LNCAP (cell line): Measurements from ENCODE around the gene APOL1.

Experiments used
- TF ChIP-seq, protein P1 (sequence below): fragments of 450-650 bp; IDR thresholded peaks from 2 replicates; pipeline ENCODE4 v1.5.1; 2017; ENCODE audit warnings: mild to moderate bottlenecking

APOL1 gene, protein sequence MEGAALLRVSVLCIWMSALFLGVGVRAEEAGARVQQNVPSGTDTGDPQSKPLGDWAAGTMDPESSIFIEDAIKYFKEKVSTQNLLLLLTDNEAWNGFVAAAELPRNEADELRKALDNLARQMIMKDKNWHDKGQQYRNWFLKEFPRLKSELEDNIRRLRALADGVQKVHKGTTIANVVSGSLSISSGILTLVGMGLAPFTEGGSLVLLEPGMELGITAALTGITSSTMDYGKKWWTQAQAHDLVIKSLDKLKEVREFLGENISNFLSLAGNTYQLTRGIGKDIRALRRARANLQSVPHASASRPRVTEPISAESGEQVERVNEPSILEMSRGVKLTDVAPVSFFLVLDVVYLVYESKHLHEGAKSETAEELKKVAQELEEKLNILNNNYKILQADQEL

DNA sequence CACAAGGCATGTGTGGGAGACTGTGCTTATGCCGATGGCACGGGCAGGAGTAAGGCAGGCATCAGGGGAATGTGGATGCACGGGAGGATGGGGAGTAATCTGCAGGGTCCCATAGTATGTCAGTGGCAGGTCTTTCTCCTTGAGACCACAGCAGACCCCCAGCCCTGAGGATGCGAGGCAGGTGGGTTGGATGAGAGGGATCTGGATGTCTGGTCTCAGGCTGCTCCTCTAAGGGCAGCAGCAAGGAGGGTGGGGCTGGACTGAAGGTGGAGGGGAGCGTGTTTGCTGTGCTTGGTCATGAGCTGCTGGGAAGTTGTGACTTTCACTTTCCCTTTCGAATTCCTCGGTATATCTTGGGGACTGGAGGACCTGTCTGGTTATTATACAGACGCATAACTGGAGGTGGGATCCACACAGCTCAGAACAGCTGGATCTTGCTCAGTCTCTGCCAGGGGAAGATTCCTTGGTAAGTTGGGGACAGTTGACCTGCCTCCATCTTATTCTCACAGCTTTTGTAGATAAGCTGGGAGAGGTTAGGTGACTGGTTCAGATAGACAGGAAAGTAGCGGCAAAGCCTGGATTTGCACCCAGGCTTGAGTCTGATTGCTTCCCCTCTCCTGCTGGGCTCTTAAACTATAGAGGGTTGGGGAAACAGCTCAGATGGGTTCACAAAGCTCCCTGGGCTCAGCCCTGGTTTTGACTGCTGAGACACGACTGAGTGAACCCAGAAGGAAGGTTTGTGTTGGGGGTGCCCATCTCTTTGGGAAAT lies at the start of gene APOL1:
Gene APOL1, plus strand, starts transcription at position 380 of the 769 bp plus-strand sequence. CDS start 1,823 bp downstream, outside the sequence.
- TF ChIP-seq, protein P1, sequence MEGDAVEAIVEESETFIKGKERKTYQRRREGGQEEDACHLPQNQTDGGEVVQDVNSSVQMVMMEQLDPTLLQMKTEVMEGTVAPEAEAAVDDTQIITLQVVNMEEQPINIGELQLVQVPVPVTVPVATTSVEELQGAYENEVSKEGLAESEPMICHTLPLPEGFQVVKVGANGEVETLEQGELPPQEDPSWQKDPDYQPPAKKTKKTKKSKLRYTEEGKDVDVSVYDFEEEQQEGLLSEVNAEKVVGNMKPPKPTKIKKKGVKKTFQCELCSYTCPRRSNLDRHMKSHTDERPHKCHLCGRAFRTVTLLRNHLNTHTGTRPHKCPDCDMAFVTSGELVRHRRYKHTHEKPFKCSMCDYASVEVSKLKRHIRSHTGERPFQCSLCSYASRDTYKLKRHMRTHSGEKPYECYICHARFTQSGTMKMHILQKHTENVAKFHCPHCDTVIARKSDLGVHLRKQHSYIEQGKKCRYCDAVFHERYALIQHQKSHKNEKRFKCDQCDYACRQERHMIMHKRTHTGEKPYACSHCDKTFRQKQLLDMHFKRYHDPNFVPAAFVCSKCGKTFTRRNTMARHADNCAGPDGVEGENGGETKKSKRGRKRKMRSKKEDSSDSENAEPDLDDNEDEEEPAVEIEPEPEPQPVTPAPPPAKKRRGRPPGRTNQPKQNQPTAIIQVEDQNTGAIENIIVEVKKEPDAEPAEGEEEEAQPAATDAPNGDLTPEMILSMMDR = no peak

DNA sequence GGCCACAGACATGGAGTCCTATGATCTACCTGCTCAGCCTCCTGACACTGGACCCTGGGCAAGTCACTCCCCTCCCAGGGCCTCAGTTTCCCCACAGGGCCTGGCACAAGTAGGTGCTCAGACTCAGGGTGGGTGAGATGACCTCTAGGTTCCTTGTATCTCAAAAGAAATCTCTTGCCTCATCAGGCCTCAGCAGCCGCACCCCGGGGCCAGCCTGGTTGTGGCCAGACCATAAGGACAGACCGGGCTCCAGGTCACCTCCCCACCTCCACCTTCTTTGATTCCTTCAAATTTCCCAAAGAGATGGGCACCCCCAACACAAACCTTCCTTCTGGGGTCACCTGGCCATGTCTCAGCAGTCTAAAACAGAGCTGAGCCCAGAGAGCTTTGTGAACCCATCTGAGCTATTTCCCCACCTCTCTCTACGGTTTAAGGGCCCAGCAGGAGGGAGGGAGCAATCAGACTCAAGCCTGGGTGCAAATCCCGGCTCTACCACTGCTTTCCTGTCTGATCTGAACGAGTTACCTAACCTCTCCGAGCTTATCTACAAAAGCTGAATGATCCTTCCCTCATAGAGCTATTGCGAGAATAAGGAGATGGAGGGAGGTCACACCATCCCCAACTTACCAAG lies 48.8 kb upstream of the APOL1 start:
- TF ChIP-seq, protein P1 = no peak

DNA sequence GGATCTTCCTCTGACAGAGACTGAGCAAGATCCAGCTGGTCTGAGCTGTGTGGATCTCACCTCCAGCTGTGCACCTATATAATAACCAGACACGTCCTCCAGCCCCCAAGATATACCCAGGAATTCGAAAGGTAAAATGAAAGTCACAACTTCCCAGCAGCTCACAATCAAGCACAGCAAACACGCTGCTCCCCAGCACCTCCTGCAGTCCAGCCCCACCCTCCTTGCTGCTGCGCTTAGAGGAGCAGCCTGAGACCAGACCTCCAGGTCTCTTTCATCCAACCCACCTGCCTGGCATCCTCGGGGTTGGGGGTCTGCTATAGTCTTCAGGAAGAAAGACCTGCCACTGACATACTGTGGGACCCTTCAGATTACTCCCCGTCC lies 48.3 kb upstream of the APOL1 start:
- TF ChIP-seq, protein P1 = no peak

DNA sequence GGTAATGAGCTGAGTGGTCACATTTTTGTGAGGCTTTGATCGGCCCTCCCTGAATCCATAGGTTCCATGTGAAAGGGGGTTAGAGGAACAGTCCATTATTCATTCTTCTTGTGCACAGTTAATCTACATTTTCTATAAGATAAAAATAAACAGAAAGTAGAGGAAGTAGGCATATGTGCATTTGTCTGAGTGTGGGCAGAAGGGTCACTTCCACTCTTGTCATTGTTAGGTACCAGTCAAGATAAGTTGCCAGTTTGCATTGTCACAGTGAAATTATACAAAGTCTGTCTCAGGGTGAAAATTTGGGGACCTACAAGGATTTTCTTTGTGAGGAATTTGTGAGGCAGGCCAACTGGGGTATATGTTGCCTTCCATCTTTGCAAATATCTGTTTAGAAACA lies 46.7 kb upstream of the APOL1 start:
- TF ChIP-seq, protein P1 = no peak

DNA sequence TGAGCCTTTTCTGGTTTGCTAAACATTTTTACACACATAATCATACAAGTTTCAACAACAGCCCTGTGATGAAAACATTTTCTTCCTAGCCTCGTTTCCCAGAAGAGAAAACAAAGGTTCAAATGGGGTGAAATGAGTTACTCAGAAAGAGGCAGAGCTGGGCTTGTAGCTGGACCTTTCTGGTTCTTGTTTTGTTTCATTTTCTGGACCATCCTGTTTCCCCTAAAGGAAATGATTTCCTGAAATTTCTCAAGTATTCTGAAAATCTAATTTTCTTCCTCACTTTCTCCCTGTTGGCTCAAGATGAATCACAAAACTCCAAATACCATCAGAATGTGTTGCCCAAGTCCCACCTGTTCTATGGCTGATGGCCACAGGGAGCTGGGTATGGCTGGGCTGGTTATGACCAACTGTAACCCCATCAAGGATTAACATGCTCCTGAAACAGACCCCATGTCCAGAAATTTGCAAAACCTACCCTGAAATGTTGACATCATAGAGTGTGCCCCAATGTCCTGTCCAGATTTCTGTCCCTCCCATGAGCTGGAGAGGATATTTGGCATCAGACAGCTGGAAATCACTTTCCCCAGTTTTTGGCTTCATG lies 44.7 kb upstream of the APOL1 start:
- TF ChIP-seq, protein P1 = no peak

DNA sequence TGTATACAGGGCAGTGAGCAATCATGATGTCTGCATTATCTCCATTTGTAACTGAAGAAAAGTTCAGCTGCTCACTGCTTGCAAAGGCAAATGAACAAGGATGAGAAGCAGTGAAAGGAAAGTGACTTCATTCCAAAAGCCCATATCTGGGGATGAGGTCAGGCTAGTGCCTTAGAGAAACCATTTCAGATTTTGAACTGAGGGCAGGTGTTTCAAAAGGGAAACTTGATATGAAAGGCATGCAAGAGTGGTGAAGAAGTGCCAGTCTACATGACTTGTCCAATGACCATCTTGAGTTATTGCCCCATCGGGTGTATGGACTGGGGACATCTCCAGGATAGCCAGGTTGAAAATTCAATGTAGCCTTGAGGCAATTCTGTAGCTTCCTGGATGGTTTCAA lies 44.0 kb upstream of the APOL1 start:
- TF ChIP-seq, protein P1 = no peak

DNA sequence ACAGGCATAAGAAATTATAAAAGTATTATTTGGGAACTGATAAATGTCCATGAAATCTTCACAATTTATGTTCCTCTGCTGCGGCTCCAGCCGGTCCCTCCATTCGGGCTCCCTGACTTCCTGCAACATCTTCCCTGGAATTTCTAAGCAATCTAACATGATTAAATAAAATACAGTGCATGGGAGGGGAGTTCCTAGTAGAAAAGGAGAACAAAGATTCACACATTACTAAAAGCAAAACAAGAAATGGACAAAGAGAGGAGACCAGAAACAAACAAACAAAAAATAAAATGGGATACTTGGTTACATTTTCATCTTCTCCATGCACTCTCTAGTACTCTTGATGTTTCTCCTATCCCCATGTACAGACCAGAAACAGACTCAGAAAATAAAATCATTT lies 42.7 kb upstream of the APOL1 start:
- TF ChIP-seq, protein P1 = no peak
